Measurements from ENCODE around the gene QPCTL. TPM values are rescaled to one million over a fixed set of nuclear protein-coding genes. Genes with fewer than 3 reads are reported as not detected.

QPCTL gene
- polyA plus RNA-seq, 1 of the 3 experiments (the other 2 are of a cell fraction), result 17.6 TPM

DNA sequence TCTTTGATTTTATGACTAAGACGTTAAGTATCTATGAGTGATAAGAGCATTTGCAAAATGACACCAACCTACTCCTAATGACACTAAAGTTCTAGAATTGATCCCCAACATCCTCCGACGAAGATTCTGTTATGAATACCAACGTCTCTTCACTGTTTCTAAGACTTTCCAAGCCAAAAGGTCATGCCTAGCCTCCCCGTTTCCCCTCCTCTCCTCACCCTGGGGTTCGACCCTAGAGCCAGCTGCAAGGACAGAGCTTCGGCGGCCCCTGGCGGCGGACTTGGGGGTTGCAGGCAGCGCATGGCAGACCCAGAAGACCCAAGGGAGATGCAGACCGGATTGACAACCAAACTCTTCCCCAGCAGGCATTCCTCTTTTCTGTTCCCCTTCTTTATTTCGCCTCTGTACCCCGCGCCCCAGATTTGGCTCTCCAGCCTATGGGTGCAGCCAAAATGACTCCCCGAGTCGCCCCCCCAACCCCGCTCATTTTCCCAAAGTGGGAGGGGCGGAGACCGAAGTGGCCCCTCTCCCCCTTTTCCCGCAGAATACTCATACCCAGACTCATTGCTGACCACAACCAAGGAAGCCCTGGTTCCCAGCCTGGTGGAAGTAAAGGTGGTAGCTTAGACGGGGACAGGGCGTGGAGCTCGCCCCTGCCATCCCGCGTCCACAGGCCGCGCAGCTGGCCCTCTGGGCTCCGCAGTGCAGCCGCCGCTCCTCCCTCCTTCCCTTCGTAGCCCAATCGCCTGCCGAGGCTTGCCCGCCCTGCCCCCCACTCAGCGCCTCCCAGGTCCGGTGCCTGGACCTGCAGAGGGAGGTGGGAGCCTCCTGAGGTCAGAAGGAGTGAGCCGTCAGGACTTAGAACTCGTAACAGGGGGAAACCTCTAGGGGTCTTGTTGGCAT, 49.2 kb upstream of the QPCTL start:
- peak overlapping the region; percentile 35; the same call in 1 of the 2 replicates for H2AFZ ChIP-seq (ENCODE audit: low read depth)
- WGBS (ENCODE audit: low lambda C conversion rate), result 12% methylated on average over 35 of the region's 39 CpGs
- peak overlapping the region; percentile 59 to 65 for H3K4me3 ChIP-seq (ENCODE audit: low read depth in 2 of 2, low read length in 1 of 2)

More for the DNA sequence above, 49.2 kb upstream of the QPCTL start:
- Histone ChIP-seq H3K9ac (peak overlapping the region; percentile 25; the same call in 1 of the 2 replicates), H3K27ac (ENCODE audit: low read depth in 2 of 2, low read length in 1 of 2) (peak overlapping the region in 1 of 2 experiments; percentile 85; a peak in 2 of 4 replicates), H3K4me1 (ENCODE audit: control insufficient read depth in 1 of 2, insufficient read depth in 2 of 2, low read depth in 1 of 2, low read length in 1 of 2) (peaks cover 6 to 17% of the 10 kb centered on the region in 2 experiments; a peak in 1 of 4 replicates), H3K9me3 (no peaks in the 10 kb centered on the region), H4K20me1 (ENCODE audit: insufficient read depth) (no peaks in the 10 kb centered on the region), H3F3A (replicated peaks; ENCODE audit: insufficient read depth) (peaks cover 12% of the 10 kb centered on the region), H3K27me3 (ENCODE audit: insufficient read depth) (no peaks in the 10 kb centered on the region), H3K9me2 (no peaks in the 10 kb centered on the region), H3K4me2 (peak overlapping the region; percentile 85), H3K36me3 (replicated peaks in 1 of 2; ENCODE audit: control insufficient read depth in 1 of 2, insufficient read depth in 2 of 2, low read length in 1 of 2) (no peaks in the 10 kb centered on the region), H3K79me2 (ENCODE audit: insufficient read depth) (no peaks in the 10 kb centered on the region)
- ChIA-PET CTCF (interaction anchor here (0.6 to 5.4 kb wide), 41 partner anchors 10 to 204 kb away, joined by 3 to 53 read pairs (median 4); partner anchors contain the start of genes GIPR, GPR4, OPA3 and QPCTL), POLR2A (interaction anchor here (0.6 to 1.8 kb wide), 4 partner anchors 17 to 49 kb away, joined by 3 to 8 read pairs (median 3); partner anchors contain the start of genes QPCTL and SNRPD2)
- DNase-seq, result peak; percentile 94
- TF ChIP-seq ELF1 (IDR thresholded peaks at IDR 0.05) (no peak), PBX3 (IDR thresholded peaks at IDR 0.05) (no peak), NRF1 (IDR thresholded peaks at IDR 0.05; ENCODE audit: low read depth, low read length) (no peak), GATA2 (CRISPR knock-in tag; IDR thresholded peaks at IDR 0.05) (no peak), CTCF (IDR thresholded peaks at IDR 0.05) (peak; percentile 99), JUND (IDR thresholded peaks at IDR 0.05) (no peak), CHD2 (IDR thresholded peaks at IDR 0.05; ENCODE audit: low read length, partially characterized antibody) (peak; percentile 87), FOSL2 (IDR thresholded peaks at IDR 0.05; ENCODE audit: borderline replicate concordance, low read depth) (0 out of 2 replicates have a peak, but pooled peaks have one; percentile 20), FOXM1 (IDR thresholded peaks at IDR 0.05; ENCODE audit: low read depth) (no peak), TCF12 (IDR thresholded peaks at IDR 0.05) (no peak), SIN3A (IDR thresholded peaks at IDR 0.05; ENCODE audit: borderline replicate concordance, low read depth, low read length) (no peak), RCOR1 (IDR thresholded peaks at IDR 0.05; ENCODE audit: low read length) (0 out of 2 replicates have a peak, but pooled peaks have one; percentile 15), RAD21 (IDR thresholded peaks at IDR 0.05; ENCODE audit: low read length) (peak; percentile 97), MAX (IDR thresholded peaks at IDR 0.05; ENCODE audit: low read depth) (no peak), SMC3 (IDR thresholded peaks at IDR 0.05; ENCODE audit: low read depth, low read length) (peak; percentile 83), MXI1 (IDR thresholded peaks at IDR 0.05; ENCODE audit: low read depth, low read length) (no peak; the same call in 1 of the 2 replicates), TAF1 (IDR thresholded peaks at IDR 0.05; ENCODE audit: borderline replicate concordance, low read depth, low read length) (0 out of 2 replicates have a peak, but pooled peaks have one; percentile 18)
- TF ChIP-seq, protein P1, sequence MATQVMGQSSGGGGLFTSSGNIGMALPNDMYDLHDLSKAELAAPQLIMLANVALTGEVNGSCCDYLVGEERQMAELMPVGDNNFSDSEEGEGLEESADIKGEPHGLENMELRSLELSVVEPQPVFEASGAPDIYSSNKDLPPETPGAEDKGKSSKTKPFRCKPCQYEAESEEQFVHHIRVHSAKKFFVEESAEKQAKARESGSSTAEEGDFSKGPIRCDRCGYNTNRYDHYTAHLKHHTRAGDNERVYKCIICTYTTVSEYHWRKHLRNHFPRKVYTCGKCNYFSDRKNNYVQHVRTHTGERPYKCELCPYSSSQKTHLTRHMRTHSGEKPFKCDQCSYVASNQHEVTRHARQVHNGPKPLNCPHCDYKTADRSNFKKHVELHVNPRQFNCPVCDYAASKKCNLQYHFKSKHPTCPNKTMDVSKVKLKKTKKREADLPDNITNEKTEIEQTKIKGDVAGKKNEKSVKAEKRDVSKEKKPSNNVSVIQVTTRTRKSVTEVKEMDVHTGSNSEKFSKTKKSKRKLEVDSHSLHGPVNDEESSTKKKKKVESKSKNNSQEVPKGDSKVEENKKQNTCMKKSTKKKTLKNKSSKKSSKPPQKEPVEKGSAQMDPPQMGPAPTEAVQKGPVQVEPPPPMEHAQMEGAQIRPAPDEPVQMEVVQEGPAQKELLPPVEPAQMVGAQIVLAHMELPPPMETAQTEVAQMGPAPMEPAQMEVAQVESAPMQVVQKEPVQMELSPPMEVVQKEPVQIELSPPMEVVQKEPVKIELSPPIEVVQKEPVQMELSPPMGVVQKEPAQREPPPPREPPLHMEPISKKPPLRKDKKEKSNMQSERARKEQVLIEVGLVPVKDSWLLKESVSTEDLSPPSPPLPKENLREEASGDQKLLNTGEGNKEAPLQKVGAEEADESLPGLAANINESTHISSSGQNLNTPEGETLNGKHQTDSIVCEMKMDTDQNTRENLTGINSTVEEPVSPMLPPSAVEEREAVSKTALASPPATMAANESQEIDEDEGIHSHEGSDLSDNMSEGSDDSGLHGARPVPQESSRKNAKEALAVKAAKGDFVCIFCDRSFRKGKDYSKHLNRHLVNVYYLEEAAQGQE (IDR thresholded peaks at IDR 0.05; ENCODE audit: low read depth, low read length), result 0 out of 2 replicates have a peak, but pooled peaks have one; percentile 51
- TF ChIP-seq, protein P2, sequence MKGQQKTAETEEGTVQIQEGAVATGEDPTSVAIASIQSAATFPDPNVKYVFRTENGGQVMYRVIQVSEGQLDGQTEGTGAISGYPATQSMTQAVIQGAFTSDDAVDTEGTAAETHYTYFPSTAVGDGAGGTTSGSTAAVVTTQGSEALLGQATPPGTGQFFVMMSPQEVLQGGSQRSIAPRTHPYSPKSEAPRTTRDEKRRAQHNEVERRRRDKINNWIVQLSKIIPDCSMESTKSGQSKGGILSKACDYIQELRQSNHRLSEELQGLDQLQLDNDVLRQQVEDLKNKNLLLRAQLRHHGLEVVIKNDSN (IDR thresholded peaks at IDR 0.05; ENCODE audit: borderline replicate concordance, low read depth), result no peak

Data from SK-N-SH (cell line).